EL (cell line): Measurements from ENCODE around the gene CD37.
"Not testable (repeated sequence)": the region's sequence is repeated elsewhere in the genome, so short reads cannot be mapped to it uniquely, and the experiment has no call there.

Experiments used
- DNase-seq: peaks from one replicate; pipeline ENCODE4 v3.0.0-alpha.2; 2016

CD37 gene

GRCh38 chr19:49348305-49349189 lies 13.3 kb downstream of the CD37 start:
- no peak for DNase-seq

- DNase-seq: no peak
Observed at GRCh38 chr19:49349567-49349966, 14.4 kb downstream of the CD37 start.

DNA sequence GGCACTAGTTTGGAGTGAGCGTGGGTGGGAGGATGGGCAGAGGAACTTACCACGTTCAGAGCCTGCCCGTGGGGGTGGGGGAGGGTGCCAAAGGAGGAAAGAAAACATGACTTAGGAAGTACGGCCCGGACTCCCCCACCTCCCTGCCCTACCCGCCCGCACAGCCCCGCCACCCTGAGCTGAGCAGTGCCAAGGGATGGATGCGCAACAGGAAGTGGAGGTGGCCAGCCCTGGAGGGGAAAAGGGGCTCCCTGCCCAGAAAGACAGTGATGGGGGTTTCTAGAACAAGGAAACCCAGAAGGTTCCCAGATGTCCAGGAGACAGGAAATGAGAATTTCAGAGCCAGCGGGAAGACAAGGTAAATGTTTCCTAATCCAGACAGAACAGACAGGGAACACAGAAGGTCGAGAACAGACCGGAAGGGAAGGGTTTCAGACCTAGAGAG lies 20.7 kb downstream of the CD37 start:
- no peak for DNase-seq

DNA sequence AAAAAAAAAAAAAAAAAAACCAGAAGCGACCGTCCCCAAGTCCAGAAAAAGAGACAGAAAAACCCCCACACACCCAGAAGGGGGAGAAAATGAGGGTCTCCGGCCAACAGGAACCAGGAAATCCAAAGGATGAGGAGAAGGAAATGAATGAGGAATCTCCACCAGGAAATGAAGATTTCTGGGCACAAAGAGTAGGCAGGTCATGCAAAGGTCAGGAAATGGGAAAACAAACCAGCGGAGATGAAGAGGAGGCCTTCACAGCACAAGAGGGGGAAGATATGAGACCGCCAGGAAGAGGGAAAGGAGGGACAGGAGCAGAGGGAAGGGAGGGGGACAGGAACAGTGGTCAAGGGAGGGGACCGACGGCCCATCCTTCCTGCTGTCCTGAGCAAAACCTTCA lies 21.2 kb downstream of the CD37 start:
- DNase-seq: no peak

- DNase-seq: no peak
Observed at GRCh38 chr19:49357186-49357585, 22.0 kb downstream of the CD37 start.

DNA sequence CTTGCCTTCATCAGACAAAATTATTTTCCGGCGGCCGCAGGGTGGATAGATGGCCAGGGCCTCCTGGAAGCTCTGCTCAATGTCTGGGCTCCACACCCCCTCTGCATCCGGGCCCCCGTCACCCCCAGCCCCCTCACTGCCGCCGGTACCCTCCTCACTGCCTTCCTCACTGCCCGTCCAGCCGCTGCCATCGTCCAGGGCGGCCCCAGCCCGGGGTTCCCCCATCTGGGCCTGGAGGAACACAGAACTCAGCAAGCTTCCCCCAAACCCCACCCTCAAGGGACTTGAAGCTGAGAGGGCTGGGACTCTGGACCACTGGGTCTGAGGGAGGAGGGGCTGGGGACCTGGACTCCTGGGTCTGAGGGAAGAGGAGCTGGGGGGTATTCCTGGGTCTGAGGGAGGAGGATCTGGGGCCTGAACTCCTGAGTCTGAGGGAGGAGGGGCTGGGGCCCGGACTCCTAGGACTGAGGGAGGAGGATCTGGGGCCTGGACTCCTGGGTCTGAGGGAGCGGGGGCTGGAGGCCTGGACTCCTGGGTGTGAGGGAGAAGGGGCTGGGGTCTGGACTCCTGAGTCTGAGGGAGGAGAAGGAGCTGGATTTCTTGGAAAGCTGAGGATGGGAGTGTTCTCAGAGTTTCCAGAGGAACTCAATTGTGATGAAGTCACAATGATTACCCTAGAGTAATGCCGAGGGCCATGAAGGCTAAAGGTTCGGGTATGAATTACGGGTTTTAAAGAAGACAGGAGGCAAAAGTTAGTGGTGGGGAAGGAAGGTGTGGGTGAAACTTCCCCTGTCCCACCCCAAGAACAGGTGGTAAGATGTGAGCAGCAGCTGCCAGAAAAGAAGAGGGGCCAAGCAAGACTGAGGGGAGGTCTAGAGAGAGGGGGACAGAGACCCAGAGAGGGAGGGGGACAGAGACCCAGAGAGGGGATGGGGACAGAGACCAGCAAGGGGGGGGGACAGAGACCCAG lies 24.9 kb downstream of the CD37 start:
- no peak for DNase-seq

DNA sequence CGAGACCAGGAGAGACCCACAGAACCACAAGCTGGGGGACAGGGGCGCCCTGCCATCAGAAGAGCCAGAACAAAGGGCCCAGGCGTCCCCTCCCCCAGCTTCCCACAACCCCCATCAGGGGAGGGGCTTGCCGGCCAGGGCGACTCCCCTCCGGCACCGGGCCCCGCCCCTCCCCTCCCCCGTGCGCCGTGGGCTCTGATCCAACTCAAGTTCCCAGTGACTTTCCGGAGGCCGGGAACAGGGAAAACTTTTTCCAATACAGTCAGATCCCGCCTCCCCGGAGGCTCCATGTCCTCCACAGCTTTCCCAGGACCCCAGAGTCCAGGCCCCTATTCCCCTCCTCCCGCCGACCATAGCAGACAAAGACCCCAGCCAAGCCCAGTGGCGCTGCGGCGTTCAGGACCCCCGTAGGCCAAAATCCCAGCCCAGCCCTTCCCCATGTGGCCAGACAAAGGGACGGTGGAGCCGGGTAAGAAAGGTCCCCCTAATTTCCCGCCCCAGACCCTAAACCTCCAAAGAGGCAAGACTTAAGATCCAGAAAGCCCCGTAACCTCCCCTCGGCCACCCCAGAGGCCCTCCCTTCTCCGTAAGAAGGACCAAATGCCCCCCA lies 26.3 kb downstream of the CD37 start:
- peak; percentile 73 for DNase-seq

- peak; percentile 70 for DNase-seq
Observed at GRCh38 chr19:49362048-49362928, 27.1 kb downstream of the CD37 start, which contains the start of gene TEAD2. Gene TEAD2 (minus strand): TSS chr19:49362416. CDS start chr19:49360075, 2,341 bp downstream.

GRCh38 chr19:49362929-49363267 lies 27.7 kb downstream of the CD37 start:
- no peak for DNase-seq

- peak; percentile 99 for DNase-seq
Observed at GRCh38 chr19:49363268-49364082, 28.3 kb downstream of the CD37 start, which contains the start of gene DKKL1. Gene DKKL1 (plus strand): TSS chr19:49363877. CDS start chr19:49363999, 122 bp downstream.

GRCh38 chr19:49364083-49364737 lies 29.0 kb downstream of the CD37 start:
- no peak for DNase-seq

- no peak for DNase-seq
Observed at GRCh38 chr19:49366110-49366509, 30.9 kb downstream of the CD37 start.

GRCh38 chr19:49368711-49369358 lies 33.6 kb downstream of the CD37 start:
- DNase-seq: no peak

- no peak for DNase-seq
Observed at GRCh38 chr19:49371184-49371583, 36.0 kb downstream of the CD37 start.

DNA sequence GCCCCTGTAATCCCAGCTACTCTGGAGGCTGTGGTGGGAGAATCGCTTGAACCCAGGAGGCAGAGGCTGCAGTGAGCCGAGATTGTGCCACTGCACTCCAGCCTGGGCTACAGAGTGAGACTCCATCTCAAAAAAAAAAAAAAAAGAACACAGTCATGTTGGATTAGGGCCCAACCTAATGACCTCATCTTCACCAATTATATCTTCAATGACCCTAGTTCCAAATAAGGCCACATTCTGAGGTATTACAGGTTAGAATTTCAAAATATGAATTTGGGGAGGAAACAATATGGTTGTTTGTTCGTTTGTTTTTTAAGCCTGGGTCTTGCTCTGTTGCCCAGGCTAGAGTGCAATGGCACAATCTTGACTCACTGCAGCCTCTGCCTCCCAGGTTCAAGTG lies 38.0 kb downstream of the CD37 start:
- DNase-seq: not testable (repeated sequence)

GRCh38 chr19:49374665-49375434 lies 39.6 kb downstream of the CD37 start:
- no peak for DNase-seq

GRCh38 chr19:49378512-49378911 lies 43.3 kb downstream of the CD37 start:
- DNase-seq: no peak

- no peak for DNase-seq
Observed at GRCh38 chr19:49380391-49380790, 45.2 kb downstream of the CD37 start.

- DNase-seq: no peak
Observed at GRCh38 chr19:49382639-49383038, 47.4 kb downstream of the CD37 start.
